Vagina (tissue), 2 donors: ENCODE measurements around the gene NAA40.

ENCODE experiments used
- CTCF ChIP-seq, 3 experiments: fragments of 450-650 bp in 2 of 3; fragments of 200-600 bp in 1 of 3; sonication (generic) in 1 of 3; IDR thresholded peaks; one replicate each; pipeline ENCODE4 v1.5.1; 2017 to 2019; ENCODE audit warnings: antibody characterized with exemption in 3 of 3, mild to moderate bottlenecking in 2 of 3, moderate library complexity in 2 of 3
- POLR2A ChIP-seq, 2 donors: fragments of 450-650 bp; IDR thresholded peaks; one replicate each; pipeline ENCODE4 v1.6.1; 2017; ENCODE audit warnings: antibody characterized with exemption in 2 of 2, mild to moderate bottlenecking in 2 of 2, moderate library complexity in 2 of 2

GRCh38 chr11:63905179-63905578, 33.6 kb upstream of the NAA40 start:
- no peak for TF ChIP-seq CTCF (IDR thresholded peaks at IDR 0.05)
- TF ChIP-seq POLR2A (IDR thresholded peaks at IDR 0.05), result no peak
